ENCODE results near the gene USP51.
"Not testable (repeated sequence)": the region's sequence is repeated elsewhere in the genome, so short reads cannot be mapped to it uniquely, and the experiment has no call there.

The USP51 gene

GRCh38 chrX:55465108-55465507 lies 24.5 kb downstream of the USP51 start:
- DNase-seq (ENCODE audit: low read depth) = not testable (repeated sequence)

- not testable (repeated sequence) for DNase-seq (ENCODE audit: low read depth)
Observed at GRCh38 chrX:55464050-55464449, 25.6 kb downstream of the USP51 start.

- DNase-seq (ENCODE audit: low read depth) = not testable (repeated sequence)
Observed at GRCh38 chrX:55459926-55460325, 29.7 kb downstream of the USP51 start.

- DNase-seq (ENCODE audit: low read depth) = not testable (repeated sequence)
Observed at GRCh38 chrX:55459426-55459825, 30.2 kb downstream of the USP51 start.

- DNase-seq (ENCODE audit: low read depth) = not testable (repeated sequence)
Observed at GRCh38 chrX:55455708-55456107, 33.9 kb downstream of the USP51 start.

GRCh38 chrX:55452833-55453124 lies 36.9 kb downstream of the USP51 start:
- no peak for DNase-seq (ENCODE audit: low read depth)

- peak; percentile 71 for DNase-seq (ENCODE audit: low read depth)
Observed at GRCh38 chrX:55451990-55452832, 37.4 kb downstream of the USP51 start, which contains the start of gene MAGEH1. MAGEH1 (plus strand) TSS chrX:55452127; CDS start chrX:55452375, 248 bp downstream.

GRCh38 chrX:55451626-55451989 lies 38.0 kb downstream of the USP51 start:
- DNase-seq (ENCODE audit: low read depth) = no peak

- no peak for DNase-seq (ENCODE audit: low read depth)
Observed at GRCh38 chrX:55451141-55451540, 38.5 kb downstream of the USP51 start.

- no peak for DNase-seq (ENCODE audit: low read depth)
Observed at GRCh38 chrX:55450259-55450658, 39.4 kb downstream of the USP51 start.

GRCh38 chrX:55443468-55443867 lies 46.2 kb downstream of the USP51 start:
- DNase-seq (ENCODE audit: low read depth) = not testable (repeated sequence)

Measured in activated T-cell treated with anti-CD3 and anti-CD28 coated beads for 24 hours (primary cell).